Body of pancreas (tissue), 4 donors: Measurements from ENCODE around the gene DPH2.

Source experiments
- POLR2A ChIP-seq, 3 donors: fragments of 450-650 bp; IDR thresholded peaks; one replicate each; pipeline ENCODE4 v1.6.1; 2016; ENCODE audit warnings: antibody characterized with exemption in 3 of 3, mild to moderate bottlenecking in 2 of 3
- TF ChIP-seq, protein P1 (sequence below), 7 experiments: fragments of 450-650 bp in 4 of 7; fragments of 200-600 bp in 3 of 7; sonication (generic) in 3 of 7; IDR thresholded peaks; one replicate each; pipeline ENCODE4 v1.5.1; 2016 to 2019; ENCODE audit warnings: antibody characterized with exemption in 7 of 7

DNA sequence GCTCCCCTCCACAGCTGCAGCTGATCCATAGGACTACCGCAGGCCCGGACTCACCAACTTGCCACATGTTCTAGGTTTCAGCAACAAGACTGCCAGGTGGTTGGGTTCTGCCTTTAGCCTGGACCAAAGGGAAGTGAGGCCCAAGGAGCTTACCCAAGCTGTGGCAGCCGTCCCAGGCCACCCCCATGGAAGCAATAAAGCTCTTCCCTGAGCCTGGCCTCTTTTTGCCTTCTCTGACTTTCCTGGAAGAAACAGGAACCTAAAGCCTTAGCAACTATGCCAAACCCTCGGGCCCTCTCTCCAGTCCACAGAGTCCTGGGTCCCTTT is 38.9 kb upstream of the DPH2 start:
- TF ChIP-seq POLR2A (IDR thresholded peaks at IDR 0.05) = no peak
- TF ChIP-seq, protein P1, sequence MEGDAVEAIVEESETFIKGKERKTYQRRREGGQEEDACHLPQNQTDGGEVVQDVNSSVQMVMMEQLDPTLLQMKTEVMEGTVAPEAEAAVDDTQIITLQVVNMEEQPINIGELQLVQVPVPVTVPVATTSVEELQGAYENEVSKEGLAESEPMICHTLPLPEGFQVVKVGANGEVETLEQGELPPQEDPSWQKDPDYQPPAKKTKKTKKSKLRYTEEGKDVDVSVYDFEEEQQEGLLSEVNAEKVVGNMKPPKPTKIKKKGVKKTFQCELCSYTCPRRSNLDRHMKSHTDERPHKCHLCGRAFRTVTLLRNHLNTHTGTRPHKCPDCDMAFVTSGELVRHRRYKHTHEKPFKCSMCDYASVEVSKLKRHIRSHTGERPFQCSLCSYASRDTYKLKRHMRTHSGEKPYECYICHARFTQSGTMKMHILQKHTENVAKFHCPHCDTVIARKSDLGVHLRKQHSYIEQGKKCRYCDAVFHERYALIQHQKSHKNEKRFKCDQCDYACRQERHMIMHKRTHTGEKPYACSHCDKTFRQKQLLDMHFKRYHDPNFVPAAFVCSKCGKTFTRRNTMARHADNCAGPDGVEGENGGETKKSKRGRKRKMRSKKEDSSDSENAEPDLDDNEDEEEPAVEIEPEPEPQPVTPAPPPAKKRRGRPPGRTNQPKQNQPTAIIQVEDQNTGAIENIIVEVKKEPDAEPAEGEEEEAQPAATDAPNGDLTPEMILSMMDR (IDR thresholded peaks at IDR 0.05) = no peak
